ENCODE data around the gene ELP4. TPM values are rescaled to one million over a fixed set of nuclear protein-coding genes. Genes with fewer than 3 reads are reported as not detected.

Gene ELP4
- total RNA-seq, 1 experiment from 2014 or later = 21.4 TPM

GRCh38 chr11:31625868-31626267 is 116.3 kb downstream of the ELP4 start:
- H3K36me3 ChIP-seq (ENCODE audit: control insufficient read depth in 1 of 2, insufficient read depth in 2 of 2, low read length in 2 of 2) = no peaks in the 10 kb centered on the region
- no peak for DNase-seq (ENCODE audit: low read depth, low spot score)
- no TSS peak for BruUV-seq (replicated peaks)
- CTCF ChIA-PET = interaction anchor here (4.3 kb wide), 1 partner anchor 16 kb away, joined by 24 read pairs; no protein-coding TSS in a partner anchor
- no peak overlapping the region for H3K27ac ChIP-seq (ENCODE audit: low read depth, low read length)
- no peaks in the 10 kb centered on the region for H3K79me2 ChIP-seq (ENCODE audit: insufficient read depth, low read length)
- H3K27me3 ChIP-seq (ENCODE audit: insufficient read depth, low read length) = no peaks in the 10 kb centered on the region
- no peaks in the 10 kb centered on the region for H3K9me2 ChIP-seq (ENCODE audit: insufficient read depth)
- no peak for ATAC-seq
- RAD21 ChIA-PET (ENCODE audit: low non-redundant PET in 1 of 2, low total read pairs in 2 of 2, uncharacterized antibody in 2 of 2, unreplicated experiment in 2 of 2) = no interaction called here
- H3K4me1 ChIP-seq (ENCODE audit: control insufficient read depth in 1 of 2, insufficient read depth in 2 of 2, low read length in 2 of 2) = no peaks in the 10 kb centered on the region
- POLR2A ChIA-PET = no interaction called here
- H3K4me2 ChIP-seq (ENCODE audit: low read length) = no peak overlapping the region
- intact Hi-C loops (cut with micrococcal nuclease) = no loop called here
- H3K9me3 ChIP-seq (ENCODE audit: control insufficient read depth in 1 of 2, insufficient read depth in 1 of 2, low read depth in 1 of 2, low read length in 2 of 2) = no peaks in the 10 kb centered on the region
- TF ChIP-seq SRF (IDR thresholded peaks at IDR 0.05; ENCODE audit: low read depth) = no peak
- TF ChIP-seq JUND (IDR thresholded peaks at IDR 0.05) = no peak
- TF ChIP-seq SP1 (IDR thresholded peaks at IDR 0.05; ENCODE audit: low read depth) = no peak
- no peak for TF ChIP-seq CEBPB (IDR thresholded peaks at IDR 0.05; ENCODE audit: low read depth)
- TF ChIP-seq, protein P1, sequence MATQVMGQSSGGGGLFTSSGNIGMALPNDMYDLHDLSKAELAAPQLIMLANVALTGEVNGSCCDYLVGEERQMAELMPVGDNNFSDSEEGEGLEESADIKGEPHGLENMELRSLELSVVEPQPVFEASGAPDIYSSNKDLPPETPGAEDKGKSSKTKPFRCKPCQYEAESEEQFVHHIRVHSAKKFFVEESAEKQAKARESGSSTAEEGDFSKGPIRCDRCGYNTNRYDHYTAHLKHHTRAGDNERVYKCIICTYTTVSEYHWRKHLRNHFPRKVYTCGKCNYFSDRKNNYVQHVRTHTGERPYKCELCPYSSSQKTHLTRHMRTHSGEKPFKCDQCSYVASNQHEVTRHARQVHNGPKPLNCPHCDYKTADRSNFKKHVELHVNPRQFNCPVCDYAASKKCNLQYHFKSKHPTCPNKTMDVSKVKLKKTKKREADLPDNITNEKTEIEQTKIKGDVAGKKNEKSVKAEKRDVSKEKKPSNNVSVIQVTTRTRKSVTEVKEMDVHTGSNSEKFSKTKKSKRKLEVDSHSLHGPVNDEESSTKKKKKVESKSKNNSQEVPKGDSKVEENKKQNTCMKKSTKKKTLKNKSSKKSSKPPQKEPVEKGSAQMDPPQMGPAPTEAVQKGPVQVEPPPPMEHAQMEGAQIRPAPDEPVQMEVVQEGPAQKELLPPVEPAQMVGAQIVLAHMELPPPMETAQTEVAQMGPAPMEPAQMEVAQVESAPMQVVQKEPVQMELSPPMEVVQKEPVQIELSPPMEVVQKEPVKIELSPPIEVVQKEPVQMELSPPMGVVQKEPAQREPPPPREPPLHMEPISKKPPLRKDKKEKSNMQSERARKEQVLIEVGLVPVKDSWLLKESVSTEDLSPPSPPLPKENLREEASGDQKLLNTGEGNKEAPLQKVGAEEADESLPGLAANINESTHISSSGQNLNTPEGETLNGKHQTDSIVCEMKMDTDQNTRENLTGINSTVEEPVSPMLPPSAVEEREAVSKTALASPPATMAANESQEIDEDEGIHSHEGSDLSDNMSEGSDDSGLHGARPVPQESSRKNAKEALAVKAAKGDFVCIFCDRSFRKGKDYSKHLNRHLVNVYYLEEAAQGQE (IDR thresholded peaks at IDR 0.05; ENCODE audit: low read depth) = no peak
- TF ChIP-seq SIN3A (IDR thresholded peaks at IDR 0.05; ENCODE audit: low read depth) = no peak
- no peak for TF ChIP-seq FOSL1 (IDR thresholded peaks at IDR 0.05; ENCODE audit: low read depth)
- TF ChIP-seq RAD21 (IDR thresholded peaks at IDR 0.05; ENCODE audit: low read depth) = no peak
- TF ChIP-seq, protein P2, sequence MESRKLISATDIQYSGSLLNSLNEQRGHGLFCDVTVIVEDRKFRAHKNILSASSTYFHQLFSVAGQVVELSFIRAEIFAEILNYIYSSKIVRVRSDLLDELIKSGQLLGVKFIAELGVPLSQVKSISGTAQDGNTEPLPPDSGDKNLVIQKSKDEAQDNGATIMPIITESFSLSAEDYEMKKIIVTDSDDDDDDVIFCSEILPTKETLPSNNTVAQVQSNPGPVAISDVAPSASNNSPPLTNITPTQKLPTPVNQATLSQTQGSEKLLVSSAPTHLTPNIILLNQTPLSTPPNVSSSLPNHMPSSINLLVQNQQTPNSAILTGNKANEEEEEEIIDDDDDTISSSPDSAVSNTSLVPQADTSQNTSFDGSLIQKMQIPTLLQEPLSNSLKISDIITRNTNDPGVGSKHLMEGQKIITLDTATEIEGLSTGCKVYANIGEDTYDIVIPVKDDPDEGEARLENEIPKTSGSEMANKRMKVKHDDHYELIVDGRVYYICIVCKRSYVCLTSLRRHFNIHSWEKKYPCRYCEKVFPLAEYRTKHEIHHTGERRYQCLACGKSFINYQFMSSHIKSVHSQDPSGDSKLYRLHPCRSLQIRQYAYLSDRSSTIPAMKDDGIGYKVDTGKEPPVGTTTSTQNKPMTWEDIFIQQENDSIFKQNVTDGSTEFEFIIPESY (IDR thresholded peaks at IDR 0.05; ENCODE audit: extremely low read depth, insufficient replicate concordance, low read length) = no peak
- TF ChIP-seq, protein P3, sequence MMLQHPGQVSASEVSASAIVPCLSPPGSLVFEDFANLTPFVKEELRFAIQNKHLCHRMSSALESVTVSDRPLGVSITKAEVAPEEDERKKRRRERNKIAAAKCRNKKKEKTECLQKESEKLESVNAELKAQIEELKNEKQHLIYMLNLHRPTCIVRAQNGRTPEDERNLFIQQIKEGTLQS (IDR thresholded peaks at IDR 0.05) = no peak
- TF ChIP-seq, protein P4, sequence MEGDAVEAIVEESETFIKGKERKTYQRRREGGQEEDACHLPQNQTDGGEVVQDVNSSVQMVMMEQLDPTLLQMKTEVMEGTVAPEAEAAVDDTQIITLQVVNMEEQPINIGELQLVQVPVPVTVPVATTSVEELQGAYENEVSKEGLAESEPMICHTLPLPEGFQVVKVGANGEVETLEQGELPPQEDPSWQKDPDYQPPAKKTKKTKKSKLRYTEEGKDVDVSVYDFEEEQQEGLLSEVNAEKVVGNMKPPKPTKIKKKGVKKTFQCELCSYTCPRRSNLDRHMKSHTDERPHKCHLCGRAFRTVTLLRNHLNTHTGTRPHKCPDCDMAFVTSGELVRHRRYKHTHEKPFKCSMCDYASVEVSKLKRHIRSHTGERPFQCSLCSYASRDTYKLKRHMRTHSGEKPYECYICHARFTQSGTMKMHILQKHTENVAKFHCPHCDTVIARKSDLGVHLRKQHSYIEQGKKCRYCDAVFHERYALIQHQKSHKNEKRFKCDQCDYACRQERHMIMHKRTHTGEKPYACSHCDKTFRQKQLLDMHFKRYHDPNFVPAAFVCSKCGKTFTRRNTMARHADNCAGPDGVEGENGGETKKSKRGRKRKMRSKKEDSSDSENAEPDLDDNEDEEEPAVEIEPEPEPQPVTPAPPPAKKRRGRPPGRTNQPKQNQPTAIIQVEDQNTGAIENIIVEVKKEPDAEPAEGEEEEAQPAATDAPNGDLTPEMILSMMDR (IDR thresholded peaks at IDR 0.05 in 2 of 3, conservative IDR thresholded peaks at IDR 0.05 in 1 of 3; ENCODE audit: borderline replicate concordance in 1 of 3, insufficient read depth in 1 of 3, low read depth in 2 of 3, low read length in 2 of 3) = no peak
- no peak for TF ChIP-seq TCF7L2 (IDR thresholded peaks at IDR 0.05; ENCODE audit: borderline replicate concordance, extremely low read depth, insufficient read depth, insufficient read length)
- no peak overlapping the region for H2AFZ ChIP-seq (ENCODE audit: low read depth, low read length, poor library complexity, severe bottlenecking)
- H4K20me1 ChIP-seq (ENCODE audit: insufficient read depth) = 0 out of 2 replicates have a peak, but pooled peaks cover 3% of the 10 kb centered on the region
- H3K9ac ChIP-seq (ENCODE audit: low read length) = no peak overlapping the region
- no peak overlapping the region for H3K4me3 ChIP-seq (replicated peaks in 1 of 2; ENCODE audit: low read depth in 1 of 2, low read length in 2 of 2)

All from HCT116 (cell line).